GM12892 (cell line): ENCODE results near the gene COL19A1.

Source experiments
- POLR2A ChIP-seq: IDR thresholded peaks from 2 replicates; pipeline ENCODE4 v1.6.1; 2011; ENCODE audit warnings: low read depth, low read length, control low read depth
- POLR2AphosphoS5 ChIP-seq: IDR thresholded peaks from 2 replicates; pipeline ENCODE4 v1.6.1; 2011; ENCODE audit warnings: low read depth, low read length, control low read depth
- TAF1 ChIP-seq: IDR thresholded peaks from 2 replicates; pipeline ENCODE4 v1.6.1; 2011; ENCODE audit warnings: low read depth, mild to moderate bottlenecking, control low read depth, low read length, borderline replicate concordance

DNA sequence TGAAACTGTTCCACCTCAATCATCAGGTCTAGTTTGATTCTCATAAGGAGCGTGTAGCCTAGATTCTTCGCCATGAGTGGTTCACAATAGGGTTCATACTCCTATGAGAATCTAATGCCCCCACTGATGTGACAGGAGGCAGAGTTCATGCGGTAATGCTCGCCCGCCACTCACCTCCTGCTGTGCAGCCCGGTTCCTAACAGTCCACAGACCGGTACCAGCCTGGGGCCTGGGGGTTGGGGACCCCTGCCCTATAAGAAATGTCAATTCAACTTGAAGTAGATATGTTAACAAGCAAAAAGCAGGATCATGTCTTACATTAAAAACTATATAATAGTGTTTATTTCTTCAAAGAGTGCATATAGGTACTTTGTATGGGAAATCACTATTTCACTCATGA, 216.5 kb downstream of the COL19A1 start:
- TF ChIP-seq POLR2A = no peak
- TF ChIP-seq POLR2AphosphoS5 = no peak
- TF ChIP-seq TAF1 = no peak
